Measurements from ENCODE around the gene TPRA1. TPM values are rescaled to one million over a fixed set of nuclear protein-coding genes. Genes with fewer than 3 reads are reported as not detected.

Gene TPRA1
- total RNA-seq, 2 experiments from 2014 or later: 26.6 to 28.0 TPM

DNA sequence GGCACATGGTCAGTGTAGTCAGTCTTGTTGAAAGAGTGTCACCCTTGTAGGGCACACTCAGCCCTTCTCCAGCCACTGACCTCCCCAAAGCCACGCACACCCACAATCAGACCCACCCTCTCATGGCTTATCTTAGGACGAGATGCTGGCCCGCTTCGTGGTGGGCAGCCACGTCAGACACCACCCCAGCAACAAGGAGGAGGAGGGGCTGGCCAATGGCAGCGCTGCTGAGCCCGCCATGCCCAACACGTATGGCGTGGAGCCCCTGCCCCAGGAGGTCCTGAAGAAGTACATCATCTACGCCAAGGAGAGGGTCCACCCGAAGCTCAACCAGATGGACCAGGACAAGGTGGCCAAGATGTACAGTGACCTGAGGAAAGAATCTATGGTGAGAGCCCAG, 28.4 kb upstream of the TPRA1 start:
- ChIA-PET CTCF (no interaction called here), POLR2A (interaction anchor here (0.8 to 5.7 kb wide), 4 partner anchors 8 to 19 kb away, joined by 3 to 50 read pairs (median 10); no protein-coding TSS in a partner anchor)
- H3K4me1 Mint-ChIP-seq (ENCODE audit: low read depth): peaks cover 3% of the 10 kb centered on the region
- H3K36me3 Mint-ChIP-seq (ENCODE audit: low read depth): peaks cover 77% of the 10 kb centered on the region
- ATAC-seq (no peak), DNase-seq (no peak)
- intact Hi-C loops (cut with micrococcal nuclease): no loop called here
- no peak for TF ChIP-seq CTCF (IDR thresholded peaks at IDR 0.05)
- no peaks in the 10 kb centered on the region for H3K9me3 Mint-ChIP-seq
- no peaks in the 10 kb centered on the region for H3K27me3 Mint-ChIP-seq
- no peak overlapping the region for H3K4me3 Mint-ChIP-seq
- H3K27ac Mint-ChIP-seq: no peak overlapping the region

DNA sequence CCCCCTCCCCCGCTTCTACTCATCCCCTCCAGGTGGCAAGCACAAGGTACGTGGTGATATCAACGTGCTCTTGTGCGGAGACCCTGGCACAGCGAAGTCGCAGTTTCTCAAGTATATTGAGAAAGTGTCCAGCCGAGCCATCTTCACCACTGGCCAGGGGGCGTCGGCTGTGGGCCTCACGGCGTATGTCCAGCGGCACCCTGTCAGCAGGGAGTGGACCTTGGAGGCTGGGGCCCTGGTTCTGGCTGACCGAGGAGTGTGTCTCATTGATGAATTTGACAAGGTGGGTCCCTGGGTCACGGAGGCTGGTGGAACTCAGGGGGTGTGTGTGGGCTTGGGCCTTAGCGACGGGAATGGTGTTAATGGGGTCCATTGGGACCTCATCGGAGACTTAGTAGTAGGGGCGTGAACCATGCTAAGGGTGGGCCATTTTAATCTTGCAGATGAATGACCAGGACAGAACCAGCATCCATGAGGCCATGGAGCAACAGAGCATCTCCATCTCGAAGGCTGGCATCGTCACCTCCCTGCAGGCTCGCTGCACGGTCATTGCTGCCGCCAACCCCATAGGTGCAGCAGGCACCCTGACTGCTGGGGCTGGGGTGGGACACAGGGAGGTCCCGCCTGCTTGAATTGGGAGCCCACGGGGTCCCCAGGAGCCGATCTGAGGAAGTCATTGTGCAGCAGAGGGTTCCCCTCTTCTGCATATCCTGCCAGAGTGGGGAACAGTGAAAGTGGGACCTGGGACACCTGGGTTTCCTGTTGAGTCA, 26.5 kb upstream of the TPRA1 start:
- ATAC-seq: no peak
- Mint-ChIP-seq H3K4me1 (ENCODE audit: low read depth) (peaks cover 7% of the 10 kb centered on the region), H3K27me3 (no peaks in the 10 kb centered on the region), H3K4me3 (no peak overlapping the region), H3K27ac (no peak overlapping the region), H3K9me3 (no peaks in the 10 kb centered on the region), H3K36me3 (ENCODE audit: low read depth) (peaks cover 89% of the 10 kb centered on the region)
- intact Hi-C loops (cut with micrococcal nuclease): no loop called here
- ChIA-PET CTCF (no interaction called here), POLR2A (interaction anchor here (0.6 to 5.7 kb wide), 5 partner anchors 10 to 568 kb away, joined by 3 to 50 read pairs (median 6); no protein-coding TSS in a partner anchor)
- TF ChIP-seq CTCF (IDR thresholded peaks at IDR 0.05): no peak
- DNase-seq: no peak

GRCh38 chr3:127615631-127616305, 25.2 kb upstream of the TPRA1 start:
- ChIA-PET POLR2A (interaction anchor here (2.7 to 2.9 kb wide), 2 partner anchors 9 to 17 kb away, joined by 11 to 16 read pairs; partner anchors contain the start of gene MCM2), CTCF (no interaction called here)
- no peak for DNase-seq
- ATAC-seq: no peak
- H3K4me3 Mint-ChIP-seq: no peak overlapping the region
- H3K27me3 Mint-ChIP-seq: no peaks in the 10 kb centered on the region
- H3K36me3 Mint-ChIP-seq (ENCODE audit: low read depth): peaks cover 86% of the 10 kb centered on the region
- intact Hi-C loops (cut with micrococcal nuclease): no loop called here
- peaks cover 8% of the 10 kb centered on the region for H3K4me1 Mint-ChIP-seq (ENCODE audit: low read depth)
- H3K9me3 Mint-ChIP-seq: no peaks in the 10 kb centered on the region
- no peak for TF ChIP-seq CTCF (IDR thresholded peaks at IDR 0.05)
- no peak overlapping the region for H3K27ac Mint-ChIP-seq

GRCh38 chr3:127614928-127615589, 24.5 kb upstream of the TPRA1 start:
- Mint-ChIP-seq H3K27ac (no peak overlapping the region), H3K27me3 (no peaks in the 10 kb centered on the region), H3K4me1 (ENCODE audit: low read depth) (peaks cover 8% of the 10 kb centered on the region), H3K9me3 (no peaks in the 10 kb centered on the region), H3K4me3 (no peak overlapping the region), H3K36me3 (ENCODE audit: low read depth) (peaks cover 88% of the 10 kb centered on the region)
- ATAC-seq: no peak
- no peak for DNase-seq
- TF ChIP-seq CTCF (IDR thresholded peaks at IDR 0.05): no peak
- POLR2A ChIA-PET: interaction anchor here (2.7 to 2.9 kb wide), 2 partner anchors 9 to 17 kb away, joined by 11 to 16 read pairs; partner anchors contain the start of gene MCM2
- intact Hi-C loops (cut with micrococcal nuclease): no loop called here
- CTCF ChIA-PET: no interaction called here

Measured in activated CD8-positive, alpha-beta T cell treated with anti-CD3 and anti-CD28 coated beads for 36 hours (primary cell).